HG03159 (cell line): ENCODE measurements around the gene TINAGL1.
A peak's percentile ranks its signal among the peaks of the same experiment; 100 is the strongest.

ENCODE experiments used
- ATAC-seq: cut with Tn5 transposase; IDR thresholded peaks from one replicate; pipeline ENCODE4 v1.9.1; 2021; ENCODE audit warnings: mild to moderate bottlenecking, moderate library complexity; ENCODE audit not compliant: unreplicated experiment

The TINAGL1 gene

GRCh38 chr1:31576201-31576669, at the start of gene TINAGL1:
TSS of gene TINAGL1 (plus strand) at chr1:31576515. CDS start at chr1:31577149, 634 bp downstream.
- ATAC-seq, result no peak

- ATAC-seq, result no peak
Observed at GRCh38 chr1:31529999-31530684, 46.2 kb upstream of the TINAGL1 start.

- no peak for ATAC-seq
Observed at GRCh38 chr1:31531177-31531999, 44.9 kb upstream of the TINAGL1 start.

GRCh38 chr1:31532173-31532572, 44.1 kb upstream of the TINAGL1 start:
- ATAC-seq, result no peak

- ATAC-seq, result no peak
Observed at GRCh38 chr1:31535561-31535960, 40.8 kb upstream of the TINAGL1 start.

- ATAC-seq, result no peak
Observed at GRCh38 chr1:31539329-31539728, 37.0 kb upstream of the TINAGL1 start.

- no peak for ATAC-seq
Observed at GRCh38 chr1:31541194-31541593, 35.1 kb upstream of the TINAGL1 start.

GRCh38 chr1:31545927-31546540, 30.3 kb upstream of the TINAGL1 start:
- no peak for ATAC-seq

GRCh38 chr1:31548534-31548906, 27.8 kb upstream of the TINAGL1 start:
- no peak for ATAC-seq

GRCh38 chr1:31548907-31549808, 27.2 kb upstream of the TINAGL1 start:
- ATAC-seq, result peak; percentile 61

- no peak for ATAC-seq
Observed at GRCh38 chr1:31549809-31550620, 26.3 kb upstream of the TINAGL1 start.

- ATAC-seq, result no peak
Observed at GRCh38 chr1:31551208-31551607, 25.1 kb upstream of the TINAGL1 start.

GRCh38 chr1:31552489-31552888, 23.8 kb upstream of the TINAGL1 start:
- no peak for ATAC-seq

GRCh38 chr1:31556481-31557006, 19.8 kb upstream of the TINAGL1 start:
- no peak for ATAC-seq

GRCh38 chr1:31559715-31560114, 16.6 kb upstream of the TINAGL1 start:
- ATAC-seq, result no peak

- ATAC-seq, result no peak
Observed at GRCh38 chr1:31560394-31560793, 15.9 kb upstream of the TINAGL1 start.

GRCh38 chr1:31562707-31563360, 13.5 kb upstream of the TINAGL1 start:
- no peak for ATAC-seq

- ATAC-seq, result no peak
Observed at GRCh38 chr1:31564606-31564989, 11.7 kb upstream of the TINAGL1 start.

GRCh38 chr1:31567956-31568570, 8.3 kb upstream of the TINAGL1 start:
- ATAC-seq, result no peak
